VCaP (cell line): ENCODE measurements around the gene ABLIM1.

Experiments used
- H3K27ac ChIP-seq: fragments of 450-650 bp; 2 replicates; pipeline ENCODE4 v1.5.1; 2017
- TF ChIP-seq, protein P1 (sequence below): fragments of 450-650 bp; conservative IDR thresholded peaks from 2 replicates; pipeline ENCODE4 v1.5.1; 2017; ENCODE audit warnings: mild to moderate bottlenecking, moderate library complexity

The ABLIM1 gene

DNA sequence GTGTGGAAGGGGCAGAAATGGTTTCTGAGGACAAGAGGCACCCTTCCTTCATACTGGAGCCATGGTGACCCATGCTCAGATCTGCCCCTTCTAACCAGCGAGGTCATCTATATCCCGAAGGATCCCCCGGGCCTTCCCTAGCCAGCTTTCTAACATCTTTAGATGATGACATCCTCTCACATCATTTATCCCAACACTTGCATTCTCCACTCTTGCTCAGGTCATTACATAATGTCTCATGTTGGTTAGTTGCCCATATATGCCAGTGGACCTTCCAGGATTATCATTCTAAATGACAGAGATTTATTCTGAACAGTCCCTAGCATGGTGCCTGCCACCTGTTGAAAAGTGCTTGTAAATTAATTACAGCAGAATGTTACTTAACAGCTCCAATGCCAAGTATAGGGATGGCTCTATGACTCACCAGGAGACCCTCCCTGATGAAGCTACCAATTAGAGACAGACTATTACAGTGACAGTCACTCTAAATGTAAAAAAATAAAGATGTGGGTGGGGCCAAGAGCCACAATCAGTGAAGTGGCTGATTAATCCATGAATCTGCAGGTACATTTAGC lies 22.6 kb upstream of the ABLIM1 start:
- no peak overlapping the region for H3K27ac ChIP-seq
- TF ChIP-seq, protein P1, sequence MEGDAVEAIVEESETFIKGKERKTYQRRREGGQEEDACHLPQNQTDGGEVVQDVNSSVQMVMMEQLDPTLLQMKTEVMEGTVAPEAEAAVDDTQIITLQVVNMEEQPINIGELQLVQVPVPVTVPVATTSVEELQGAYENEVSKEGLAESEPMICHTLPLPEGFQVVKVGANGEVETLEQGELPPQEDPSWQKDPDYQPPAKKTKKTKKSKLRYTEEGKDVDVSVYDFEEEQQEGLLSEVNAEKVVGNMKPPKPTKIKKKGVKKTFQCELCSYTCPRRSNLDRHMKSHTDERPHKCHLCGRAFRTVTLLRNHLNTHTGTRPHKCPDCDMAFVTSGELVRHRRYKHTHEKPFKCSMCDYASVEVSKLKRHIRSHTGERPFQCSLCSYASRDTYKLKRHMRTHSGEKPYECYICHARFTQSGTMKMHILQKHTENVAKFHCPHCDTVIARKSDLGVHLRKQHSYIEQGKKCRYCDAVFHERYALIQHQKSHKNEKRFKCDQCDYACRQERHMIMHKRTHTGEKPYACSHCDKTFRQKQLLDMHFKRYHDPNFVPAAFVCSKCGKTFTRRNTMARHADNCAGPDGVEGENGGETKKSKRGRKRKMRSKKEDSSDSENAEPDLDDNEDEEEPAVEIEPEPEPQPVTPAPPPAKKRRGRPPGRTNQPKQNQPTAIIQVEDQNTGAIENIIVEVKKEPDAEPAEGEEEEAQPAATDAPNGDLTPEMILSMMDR = no peak

DNA sequence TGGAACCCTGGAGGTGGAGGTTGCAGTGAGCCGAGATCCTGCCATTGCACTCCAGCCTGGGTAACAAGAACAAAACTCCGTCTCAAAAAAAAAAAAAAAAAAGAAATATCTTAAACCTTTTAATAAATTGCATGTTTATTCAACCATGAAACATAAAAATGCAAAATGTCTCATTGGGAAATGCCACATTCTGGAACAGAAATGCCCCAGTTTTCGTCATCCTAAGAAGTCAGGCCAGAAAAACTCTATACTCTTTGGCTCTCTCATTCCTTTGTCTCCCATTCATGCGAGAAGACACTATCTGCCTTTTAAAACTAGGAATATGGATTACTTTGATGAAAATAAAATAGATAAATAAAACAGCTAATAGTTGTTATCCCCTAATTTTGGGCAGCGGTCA lies 21.5 kb upstream of the ABLIM1 start:
- H3K27ac ChIP-seq = no peak overlapping the region

GRCh38 chr10:114678820-114679219 lies 20.7 kb upstream of the ABLIM1 start:
- H3K27ac ChIP-seq = no peak overlapping the region
- TF ChIP-seq, protein P1 = no peak

More for the DNA sequence above, 21.5 kb upstream of the ABLIM1 start:
- TF ChIP-seq, protein P1 = no peak

GRCh38 chr10:114678336-114678735 lies 20.3 kb upstream of the ABLIM1 start:
- no peak overlapping the region for H3K27ac ChIP-seq
- TF ChIP-seq, protein P1 = no peak

GRCh38 chr10:114674346-114674745 lies 16.3 kb upstream of the ABLIM1 start:
- TF ChIP-seq, protein P1 = no peak
- H3K27ac ChIP-seq = no peak overlapping the region

- TF ChIP-seq, protein P1 = no peak
- no peak overlapping the region for H3K27ac ChIP-seq
Measured at GRCh38 chr10:114669648-114670047, 11.6 kb upstream of the ABLIM1 start.

DNA sequence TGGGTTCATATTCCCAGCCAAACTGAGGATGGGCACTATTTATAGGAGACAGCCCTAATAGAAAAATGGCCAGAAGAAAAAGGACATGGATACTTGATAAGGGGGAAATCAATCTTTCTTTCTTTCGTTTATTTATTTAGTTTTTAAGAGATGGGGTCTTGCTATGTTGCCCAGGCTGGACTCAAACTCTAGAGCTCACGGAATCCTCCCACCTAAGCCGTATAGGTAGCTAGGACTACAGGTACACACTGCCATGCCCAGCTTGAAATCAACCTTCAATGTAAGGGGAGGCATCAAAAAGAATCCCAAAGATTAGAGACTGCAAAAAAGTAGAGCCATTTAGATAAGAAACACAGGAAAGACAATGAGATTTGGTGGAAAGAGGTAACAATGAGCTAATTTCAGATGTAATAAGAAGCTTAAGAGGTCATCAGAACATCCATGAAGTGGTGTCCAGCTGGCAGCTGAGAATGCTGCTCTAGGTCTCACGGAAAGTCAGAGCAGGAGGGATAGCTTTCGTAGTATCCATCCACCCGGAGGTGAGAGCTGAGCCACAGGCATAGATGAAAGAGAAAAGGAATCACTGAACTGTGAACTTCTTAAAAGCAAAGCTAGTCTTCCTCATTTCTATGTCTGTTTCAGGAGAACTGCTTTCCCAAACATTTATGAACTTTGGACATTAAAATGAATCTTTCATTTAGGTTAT lies 10.5 kb upstream of the ABLIM1 start:
- no peak overlapping the region for H3K27ac ChIP-seq
- TF ChIP-seq, protein P1 = no peak
